Measurements from ENCODE around the gene GRID1.

The GRID1 gene

GRCh38 chr10:85925201-85925750 is 441.3 kb downstream of the GRID1 start:
- no peak for DNase-seq (ENCODE audit: low read depth)

DNA sequence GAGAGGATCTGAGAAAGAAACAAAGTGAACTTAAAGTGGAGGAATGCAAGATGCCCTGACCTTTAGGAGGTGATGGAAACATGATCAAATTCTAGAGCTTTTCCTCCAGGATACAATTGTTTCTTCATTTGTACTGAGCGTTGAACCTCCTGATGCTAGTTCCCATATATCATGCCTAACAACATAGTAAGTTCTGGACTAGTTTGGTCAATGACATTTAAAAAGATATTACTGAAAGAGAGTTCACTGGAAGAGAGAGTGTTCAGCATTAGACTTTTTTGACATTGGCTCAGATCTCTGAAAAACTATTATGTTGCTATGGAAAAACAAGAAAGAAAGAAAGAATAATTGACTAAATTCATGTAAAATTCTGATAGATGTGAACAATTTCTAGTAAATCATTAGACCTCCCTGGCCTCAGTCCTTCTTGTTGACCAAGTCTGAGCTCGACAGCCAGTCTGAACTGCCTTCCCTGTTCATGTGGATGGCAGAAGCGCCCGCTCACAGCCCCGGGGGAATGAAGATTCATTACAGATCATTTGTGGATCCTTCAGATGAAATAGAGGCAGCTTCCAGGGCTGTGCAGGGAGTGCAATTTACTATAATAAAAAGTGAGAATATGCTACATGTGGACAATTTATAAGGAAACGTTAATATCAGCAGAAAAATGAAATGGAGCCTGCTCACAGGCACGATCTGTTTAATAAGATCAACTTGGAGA is 442.1 kb downstream of the GRID1 start:
- DNase-seq (ENCODE audit: low read depth), result no peak

- no peak for DNase-seq (ENCODE audit: low read depth)
Measured at GRCh38 chr10:85922356-85923129, 444.1 kb downstream of the GRID1 start.

GRCh38 chr10:85921789-85922188 is 444.8 kb downstream of the GRID1 start:
- DNase-seq (ENCODE audit: low read depth), result no peak

- no peak for DNase-seq (ENCODE audit: low read depth)
Measured at GRCh38 chr10:85920311-85920710, 446.3 kb downstream of the GRID1 start.

- no peak for DNase-seq (ENCODE audit: low read depth)
Measured at GRCh38 chr10:85919491-85920021, 447.0 kb downstream of the GRID1 start.

DNA sequence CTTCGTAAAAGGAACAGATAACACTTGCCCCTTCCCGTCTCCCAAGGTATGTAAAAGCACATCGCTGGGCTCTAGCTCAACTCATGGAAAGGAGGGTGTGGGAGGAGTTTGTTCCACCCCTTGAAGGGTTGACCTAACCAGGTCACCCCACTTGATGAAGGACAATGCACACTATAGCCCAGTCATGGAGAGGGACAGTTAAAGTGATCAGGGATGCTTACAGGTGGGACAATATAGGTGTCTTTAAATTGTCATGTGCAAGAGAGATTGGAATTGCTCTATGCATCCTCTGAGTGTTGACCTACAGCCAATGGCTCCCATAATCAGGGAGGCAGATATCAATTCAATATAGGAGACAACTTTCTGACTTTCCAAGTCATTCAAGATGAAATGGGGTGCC is 448.2 kb downstream of the GRID1 start:
- DNase-seq (ENCODE audit: low read depth), result no peak

- DNase-seq (ENCODE audit: low read depth), result no peak
Measured at GRCh38 chr10:85917601-85918000, 449.0 kb downstream of the GRID1 start.

GRCh38 chr10:85916994-85917573 is 449.5 kb downstream of the GRID1 start:
- DNase-seq (ENCODE audit: low read depth), result no peak

DNA sequence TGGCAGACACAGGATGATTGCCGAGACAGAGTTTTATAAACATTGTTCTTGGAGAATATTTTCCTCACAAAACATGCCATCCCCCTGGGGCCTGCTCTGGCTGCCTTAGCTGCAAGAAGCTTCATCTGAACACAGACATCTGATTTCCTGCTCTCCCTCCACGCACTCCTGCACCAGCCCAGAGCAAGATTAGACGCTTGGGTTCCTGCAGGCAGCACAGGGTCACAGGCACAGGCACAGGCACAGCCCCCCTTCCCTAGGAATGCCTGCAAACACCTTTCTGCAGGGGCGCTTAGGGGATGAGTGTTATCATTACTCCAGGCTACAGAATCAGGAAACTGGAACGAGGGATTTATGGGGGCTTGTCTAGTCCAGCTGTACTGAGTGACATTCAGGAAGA is 450.3 kb downstream of the GRID1 start:
- DNase-seq (ENCODE audit: low read depth), result no peak

DNA sequence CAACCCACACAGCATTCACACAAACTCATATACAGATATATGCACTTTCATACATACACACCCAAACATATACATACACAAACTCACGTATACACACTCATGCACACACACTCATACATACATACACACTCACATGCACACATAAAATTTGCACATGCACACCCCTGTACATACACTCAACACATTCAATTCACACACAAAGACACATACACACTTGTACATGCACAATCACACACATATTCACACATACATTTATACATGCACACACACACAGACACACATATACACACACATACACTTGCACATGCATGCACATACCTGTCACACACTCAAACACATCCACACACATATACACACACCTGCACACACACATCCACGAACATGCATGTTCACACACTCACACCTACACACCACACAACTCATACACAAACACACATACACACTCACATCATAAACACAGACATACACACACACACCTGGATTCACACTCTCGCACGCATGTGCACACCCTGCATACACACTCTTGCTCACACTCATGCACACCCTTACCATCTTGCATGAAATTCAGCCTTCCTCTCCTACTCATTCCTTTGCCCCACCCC is 451.2 kb downstream of the GRID1 start:
- DNase-seq (ENCODE audit: low read depth), result no peak

- DNase-seq (ENCODE audit: low read depth), result no peak
Measured at GRCh38 chr10:85914720-85915119, 451.9 kb downstream of the GRID1 start.

GRCh38 chr10:85908462-85908861 is 458.1 kb downstream of the GRID1 start:
- no peak for DNase-seq (ENCODE audit: low read depth)

GRCh38 chr10:85902051-85902450 is 464.5 kb downstream of the GRID1 start:
- DNase-seq (ENCODE audit: low read depth), result no peak

DNA sequence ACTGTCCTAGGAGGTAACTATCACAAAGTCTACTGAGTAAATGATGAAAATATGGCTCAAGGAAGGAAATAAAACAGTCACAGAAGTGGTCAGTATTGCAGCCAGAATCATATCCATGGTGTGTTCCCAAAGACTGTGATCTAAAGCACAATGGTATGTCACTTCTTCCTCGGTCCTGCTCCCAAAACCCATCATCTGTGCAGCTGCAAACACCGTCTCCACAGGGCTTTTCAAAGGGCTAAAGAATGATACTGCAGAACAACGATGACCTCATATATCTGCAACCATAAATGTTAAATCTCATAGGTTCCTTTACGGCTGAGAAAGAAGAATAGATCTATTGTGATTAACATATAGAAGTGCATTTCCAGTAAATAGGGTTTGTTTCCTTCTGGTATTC is 465.0 kb downstream of the GRID1 start:
- DNase-seq (ENCODE audit: low read depth), result no peak

DNA sequence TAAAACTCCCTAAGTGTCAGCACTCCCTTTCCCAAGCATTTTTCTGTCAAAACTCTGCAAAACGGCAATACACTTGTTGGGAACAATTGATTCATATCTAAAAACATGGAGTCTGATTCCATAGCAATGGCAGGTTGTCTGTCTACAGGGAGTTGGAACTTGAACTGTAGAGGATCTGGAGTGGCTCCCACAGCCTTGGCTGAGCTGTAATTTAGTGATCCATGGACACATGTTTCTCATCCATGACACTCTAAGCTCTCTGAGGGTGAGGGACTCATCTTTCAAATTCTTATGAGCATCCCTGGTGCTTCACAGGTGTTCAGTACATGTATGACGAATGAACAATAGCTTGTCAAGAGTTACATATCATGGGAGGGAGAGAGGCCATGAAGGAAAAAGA is 466.1 kb downstream of the GRID1 start:
- DNase-seq (ENCODE audit: low read depth), result no peak

DNA sequence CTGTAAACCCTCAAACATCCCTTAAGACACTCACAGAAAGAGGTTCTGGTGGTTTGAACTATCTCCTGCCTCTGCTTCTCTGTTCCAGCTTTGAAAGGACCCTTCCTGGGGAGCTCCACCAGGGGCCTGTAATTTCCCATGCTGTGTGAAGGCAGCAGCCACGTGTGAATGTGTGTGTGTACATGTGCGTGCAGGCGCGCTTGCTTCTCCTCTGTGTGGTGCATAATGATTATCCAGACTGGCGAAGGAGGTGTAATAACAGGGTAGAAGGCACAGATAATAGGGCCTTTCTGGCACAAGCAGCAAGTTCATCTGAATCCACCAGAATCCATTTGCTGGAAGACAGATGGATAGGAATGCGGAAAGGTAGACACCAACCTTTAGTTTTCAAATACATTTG is 466.5 kb downstream of the GRID1 start:
- DNase-seq (ENCODE audit: low read depth), result no peak

DNA sequence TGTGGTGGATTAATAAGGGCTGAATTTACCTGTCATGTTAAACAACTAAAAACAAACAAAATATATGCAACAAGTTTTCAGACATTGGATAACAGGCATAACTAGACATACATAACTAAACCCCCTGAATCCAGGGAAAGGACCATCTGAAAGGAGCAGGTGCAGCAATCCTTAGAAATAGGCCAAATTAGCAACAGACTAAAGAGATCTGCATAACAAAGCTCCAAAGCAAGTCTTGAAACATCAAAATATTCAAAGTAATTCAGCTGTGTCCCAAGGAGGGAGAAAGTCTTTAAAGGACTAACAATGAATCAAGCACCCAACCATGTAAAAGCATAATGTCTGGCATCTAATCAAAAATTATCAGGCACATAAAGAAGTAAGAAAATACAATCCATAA is 475.1 kb downstream of the GRID1 start:
- no peak for DNase-seq (ENCODE audit: low read depth)

DNA sequence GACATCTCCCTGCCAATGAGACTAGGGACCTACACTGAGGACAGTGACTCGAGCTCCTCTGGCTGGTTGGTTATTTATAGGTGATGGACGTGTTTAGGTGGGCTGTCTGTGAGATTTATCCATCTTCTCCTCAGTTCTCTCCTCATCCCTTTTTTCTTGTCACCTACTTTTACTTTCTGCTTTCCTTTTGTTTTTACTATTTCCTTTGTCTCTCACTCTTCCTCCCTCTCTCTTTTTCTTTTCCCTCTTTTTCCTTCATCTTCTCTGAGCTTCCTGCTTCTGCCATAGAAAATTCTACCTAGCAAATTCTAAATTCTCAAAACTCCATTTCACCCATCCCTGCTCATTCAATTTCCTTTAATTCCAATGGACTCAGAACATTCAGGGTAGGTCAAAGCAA is 478.0 kb downstream of the GRID1 start:
- no peak for DNase-seq (ENCODE audit: low read depth)

GRCh38 chr10:85888004-85888403 is 478.6 kb downstream of the GRID1 start:
- DNase-seq (ENCODE audit: low read depth), result no peak

DNA sequence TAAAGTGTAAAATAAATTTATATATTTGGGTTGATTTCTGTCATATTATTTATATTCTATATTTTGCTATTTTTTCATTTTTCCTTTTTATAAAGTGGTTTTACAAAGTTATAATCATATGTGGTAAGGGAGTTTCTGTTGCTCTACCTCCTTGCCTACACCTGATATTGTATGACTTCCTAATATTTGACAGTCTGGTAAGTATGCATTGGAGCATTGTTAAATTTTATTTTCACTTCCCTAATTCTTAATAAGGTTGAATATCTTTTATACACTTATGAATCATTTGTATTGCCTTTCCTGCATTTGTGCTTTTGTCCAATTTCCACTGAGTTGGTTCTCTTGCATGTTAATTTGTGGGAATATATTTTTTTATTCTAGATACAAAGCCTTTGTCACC is 492.4 kb downstream of the GRID1 start:
- DNase-seq (ENCODE audit: low read depth), result no peak

DNA sequence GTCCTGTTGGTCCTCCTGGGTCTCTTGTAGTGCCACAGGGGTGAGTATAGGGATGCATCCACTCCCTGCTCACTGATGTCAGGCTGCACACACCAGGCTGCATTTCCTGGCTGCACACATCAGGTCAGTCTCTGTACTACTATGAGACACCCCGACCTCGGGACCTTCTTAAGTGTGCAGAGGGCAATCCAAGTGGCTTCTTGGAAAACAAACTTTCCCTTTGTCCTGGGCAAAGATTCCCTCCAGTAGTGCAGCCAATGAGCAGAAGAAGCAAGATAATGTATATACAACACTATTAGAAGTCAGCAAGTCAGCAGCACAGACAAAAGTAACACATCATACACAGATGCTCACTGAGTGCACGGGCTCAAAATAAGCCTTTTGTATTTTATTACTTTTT is 493.5 kb downstream of the GRID1 start:
- DNase-seq (ENCODE audit: low read depth), result no peak

All from T follicular helper cell (primary cell).